ENCODE results near the gene KRTAP2-2. TPM values are rescaled to one million over a fixed set of nuclear protein-coding genes. Genes with fewer than 3 reads are reported as not detected.

KRTAP2-2 gene
- total and polyA plus RNA-seq, 2 donors (not counting 3 experiments of a cell fraction or from before 2014, with no cell fraction given) = not detected

GRCh38 chr17:41029633-41030245 lies 25.3 kb downstream of the KRTAP2-2 start, which contains the start of gene KRTAP1-4:
KRTAP1-4 (minus strand) TSS chr17:41030195; CDS start chr17:41030078, 117 bp downstream.
- H3K9ac ChIP-seq (replicated peaks; ENCODE audit: extremely low read depth, insufficient read depth, low read length) = no peak within 1 kb of the TSS
- H3K79me2 ChIP-seq (ENCODE audit: control insufficient read depth, insufficient read depth, low read length) = no peaks in the 10 kb centered on the region
- H3K4me2 ChIP-seq (ENCODE audit: insufficient read depth, low read length) = no peak within 1 kb of the TSS
- H3K4me1 ChIP-seq (ENCODE audit: control insufficient read depth, extremely low read depth, insufficient read depth, low read length) = no peaks in the 10 kb centered on the region
- H3K9me3 ChIP-seq (replicated peaks; ENCODE audit: control insufficient read depth, insufficient read depth, low read length) = no peaks in the 10 kb centered on the region
- no peak within 1 kb of the TSS for H2AFZ ChIP-seq (ENCODE audit: low read depth, low read length)
- no peak within 1 kb of the TSS for H3K27ac ChIP-seq (ENCODE audit: insufficient read depth, low read depth, low read length)
- DNase-seq (ENCODE audit: low read depth, low spot score) = no peak
- H3K27me3 ChIP-seq (ENCODE audit: control insufficient read depth in 2 of 2, insufficient read depth in 2 of 2, low read length in 2 of 2) = peaks cover 2% of the 10 kb centered on the region in 2 experiments
- H3K4me3 ChIP-seq (replicated peaks in 1 of 3; ENCODE audit: insufficient read depth in 1 of 3, low read depth in 1 of 3, low read length in 3 of 3) = no peak within 1 kb of the TSS
- no peaks in the 10 kb centered on the region for H4K20me1 ChIP-seq (replicated peaks; ENCODE audit: control insufficient read depth, extremely low read depth, insufficient read depth, low read length)
- dilution Hi-C loops (cut with MboI; ENCODE audit: extremely low pct_ligation_motif_present, low sequenced_read_pairs) = no loop called here
- intact Hi-C loops (cut with micrococcal nuclease) = loop anchor here (10.0 kb wide), 1 partner anchor 755 kb away; no protein-coding TSS in a partner anchor
- no peak for TF ChIP-seq POLR2A (IDR thresholded peaks at IDR 0.05; ENCODE audit: low read depth, low read length)
- no peak for TF ChIP-seq CTCF (IDR thresholded peaks at IDR 0.05; ENCODE audit: extremely low read depth in 1 of 2, insufficient read depth in 1 of 2, low read depth in 1 of 2, low read length in 2 of 2)
- no peak for TF ChIP-seq EZH2 (IDR thresholded peaks at IDR 0.05; ENCODE audit: borderline replicate concordance, low read depth, low read length, severe bottlenecking)
- no peak for TF ChIP-seq GATA2 (IDR thresholded peaks at IDR 0.05; ENCODE audit: insufficient read depth, insufficient read length, low read depth, low read length)
- TF ChIP-seq JUN (IDR thresholded peaks at IDR 0.05; ENCODE audit: borderline replicate concordance, insufficient read depth, insufficient read length, low read depth) = no peak
- no peak for TF ChIP-seq MAX (IDR thresholded peaks at IDR 0.05; ENCODE audit: insufficient read depth, insufficient read length)
- no peak for TF ChIP-seq POLR2AphosphoS5 (IDR thresholded peaks at IDR 0.05; ENCODE audit: insufficient read depth, low read depth, low read length)
- TF ChIP-seq MYC (IDR thresholded peaks at IDR 0.05; ENCODE audit: low read depth, low read length) = no peak
- no peak for TF ChIP-seq FOS (IDR thresholded peaks at IDR 0.05; ENCODE audit: borderline replicate concordance, insufficient read depth, low read length)
- no peaks in the 10 kb centered on the region for H3K9me1 ChIP-seq (replicated peaks; ENCODE audit: control insufficient read depth, extremely low read depth, insufficient read depth, low read length)
- BruUV-seq (replicated peaks) = no TSS peak
- H3K36me3 ChIP-seq (ENCODE audit: control insufficient read depth in 2 of 2, extremely low read depth in 1 of 2, insufficient read depth in 2 of 2, low read length in 2 of 2) = no peaks in the 10 kb centered on the region
- ChIA-PET CTCF (interaction anchor here (1.1 kb wide), 1 partner anchor 40 kb away, joined by 3 read pairs; no protein-coding TSS in a partner anchor), POLR2A (no interaction called here)
- FAIRE-seq = no peak
